Adrenal gland (tissue), 5 donors: Measurements from ENCODE around the gene MMAB.

Experiments
- CTCF ChIP-seq, 6 experiments: fragments of 450-650 bp in 4 of 6; fragments of 200-600 bp in 2 of 6; sonication (generic) in 1 of 6; IDR thresholded peaks; 1 replicate in 5 of 6; 2 replicates in 1 of 6; pipeline versions ENCODE4 v1.5.1 to v1.8.0; 2016 to 2021; ENCODE audit warnings: antibody characterized with exemption in 6 of 6, mild to moderate bottlenecking in 2 of 6, moderate library complexity in 1 of 6
- POLR2A ChIP-seq, 2 donors: fragments of 450-650 bp; IDR thresholded peaks; one replicate each; pipeline ENCODE4 v1.6.1; 2017; ENCODE audit warnings: antibody characterized with exemption in 2 of 2, mild to moderate bottlenecking in 2 of 2, moderate library complexity in 1 of 2
- donor health status: DM: no; HTN: no; CAD: no.

GRCh38 chr12:109605016-109605415 is 31.7 kb upstream of the MMAB start:
- TF ChIP-seq CTCF (IDR thresholded peaks at IDR 0.05) = no peak
- TF ChIP-seq POLR2A (IDR thresholded peaks at IDR 0.05) = no peak
